Endothelial cell of umbilical vein (primary cell): ENCODE measurements around the gene MC1R. TPM values are rescaled to one million over a fixed set of nuclear protein-coding genes. Genes with fewer than 3 reads are reported as not detected.
A peak's percentile ranks its signal among the peaks of the same experiment; 100 is the strongest.

Experiments
- BruUV-seq: library from RNA; stranded (reverse); fragments of 400-500 nt; replicated peaks from 2 replicates; lab custom pipeline; 2021; lab: Mats Ljungman, UMichigan
- CTCF ChIA-PET: fragments of 300-600, 350-600 bp; sonication (Branson Sonifier 250); formaldehyde crosslinking; loops from one replicate; lab custom pipeline; 2021; ENCODE audit warnings: antibody characterized with exemption, inconsistent platforms; lab: Charles Lee
- POLR2A ChIA-PET: fragments of 300-600, 350-600 bp; sonication (Branson Sonifier 250); formaldehyde crosslinking; loops from one replicate; lab custom pipeline; 2021; ENCODE audit warnings: antibody characterized with exemption, inconsistent platforms; lab: Charles Lee
- DNase-seq: peaks from one replicate; pipeline ENCODE4 v3.0.0-alpha.2; 2011; ENCODE audit warnings: low read depth, low spot score
- FAIRE-seq: peaks from 2 replicates; lab custom pipeline; 2011; peaks lifted over from hg19 to GRCh38; lab: Jason Lieb, UNC
- H2AFZ ChIP-seq: 2 replicates; pipeline ENCODE4 v1.6.0; 2012; ENCODE audit warnings: low read depth, low read length, control low read depth, inconsistent platforms
- H3K27ac ChIP-seq: 2 replicates; pipeline ENCODE4 v1.5.1; 2011; ENCODE audit warnings: low read depth, mild to moderate bottlenecking, control low read depth, low read length, moderate library complexity; ENCODE audit not compliant: insufficient read depth
- H3K27me3 ChIP-seq, 2 experiments: 2 replicates each; pipeline versions ENCODE4 v1.6.0 to v1.6.1; 2011; ENCODE audit warnings: low read length in 2 of 2, mixed read lengths in 1 of 2; ENCODE audit not compliant: control insufficient read depth in 2 of 2, insufficient read depth in 2 of 2
- H3K36me3 ChIP-seq, 2 experiments: 2 replicates in 1 of 2; 3 replicates in 1 of 2; pipeline ENCODE4 v1.5.1; 2011; ENCODE audit warnings: low read length in 2 of 2, mild to moderate bottlenecking in 1 of 2, moderate library complexity in 1 of 2; ENCODE audit not compliant: control insufficient read depth in 2 of 2, insufficient read depth in 2 of 2; ENCODE audit errors: extremely low read depth in 1 of 2
- H3K4me1 ChIP-seq: 3 replicates; pipeline ENCODE4 v1.5.1; 2011; ENCODE audit warnings: mild to moderate bottlenecking, low read length; ENCODE audit not compliant: control insufficient read depth, insufficient read depth; ENCODE audit errors: extremely low read depth
- H3K4me2 ChIP-seq: 2 replicates; pipeline ENCODE4 v1.6.1; 2011; ENCODE audit warnings: low read length, control low read depth, mixed read lengths; ENCODE audit not compliant: insufficient read depth
- H3K4me3 ChIP-seq, 3 experiments: fragments of 200-600 bp in 1 of 3; sonication (generic), shearing (Covaris generic) in 1 of 3; replicated peaks in 1 of 3; 2 replicates each; pipeline ENCODE4 v1.5.1; 2011 to 2016; ENCODE audit warnings: control low read depth in 3 of 3, low read length in 3 of 3, mild to moderate bottlenecking in 2 of 3, inconsistent platforms in 1 of 3, low read depth in 1 of 3, moderate library complexity in 1 of 3; ENCODE audit not compliant: insufficient read depth in 1 of 3
- H3K79me2 ChIP-seq: 2 replicates; pipeline ENCODE4 v1.6.0; 2012; ENCODE audit warnings: low read length, inconsistent platforms; ENCODE audit not compliant: control insufficient read depth, insufficient read depth
- H3K9ac ChIP-seq: replicated peaks from 2 replicates; pipeline ENCODE3; 2011; ENCODE audit warnings: low read length, control low read depth; ENCODE audit not compliant: insufficient read depth; ENCODE audit errors: extremely low read depth
- H3K9me1 ChIP-seq: replicated peaks from 3 replicates; pipeline ENCODE4 v1.6.0; 2011; ENCODE audit warnings: mild to moderate bottlenecking, low read length; ENCODE audit not compliant: control insufficient read depth, insufficient read depth; ENCODE audit errors: extremely low read depth
- H3K9me3 ChIP-seq: replicated peaks from 2 replicates; pipeline ENCODE4 v1.5.1; 2012; ENCODE audit warnings: low read length, inconsistent platforms; ENCODE audit not compliant: control insufficient read depth, insufficient read depth
- H4K20me1 ChIP-seq: replicated peaks from 2 replicates; pipeline ENCODE3; 2011; ENCODE audit warnings: mild to moderate bottlenecking, low read length; ENCODE audit not compliant: control insufficient read depth, insufficient read depth; ENCODE audit errors: extremely low read depth
- CTCF ChIP-seq, 2 donors: IDR thresholded peaks; 1 replicate in 1 of 2; 2 replicates in 1 of 2; pipeline ENCODE4 v1.5.1; 2011; ENCODE audit warnings: low read length in 2 of 2, mild to moderate bottlenecking in 2 of 2, moderate library complexity in 2 of 2, control low read depth in 1 of 2, inconsistent platforms in 1 of 2, low read depth in 1 of 2; ENCODE audit not compliant: insufficient read depth in 1 of 2; ENCODE audit errors: extremely low read depth in 1 of 2
- FOS ChIP-seq: IDR thresholded peaks from 2 replicates; pipeline ENCODE4 v1.6.1; 2011; ENCODE audit warnings: mild to moderate bottlenecking, low read length, moderate library complexity, borderline replicate concordance; ENCODE audit not compliant: insufficient read depth
- GATA2 ChIP-seq: IDR thresholded peaks from 2 replicates; pipeline ENCODE4 v1.7.0; 2011; ENCODE audit warnings: low read depth, mild to moderate bottlenecking, moderate library complexity, mixed read lengths, low read length; ENCODE audit not compliant: insufficient read length, insufficient read depth
- JUN ChIP-seq: IDR thresholded peaks from 2 replicates; pipeline ENCODE4 v1.6.1; 2011; ENCODE audit warnings: borderline replicate concordance, low read depth; ENCODE audit not compliant: insufficient read length, insufficient read depth
- MAX ChIP-seq: IDR thresholded peaks from 2 replicates; pipeline ENCODE4 v1.6.1; 2011; ENCODE audit not compliant: insufficient read depth, insufficient read length
- POLR2A ChIP-seq: IDR thresholded peaks from 2 replicates; pipeline ENCODE4 v1.6.1; 2012; ENCODE audit warnings: low read depth, mild to moderate bottlenecking, control low read depth, low read length
- POLR2AphosphoS5 ChIP-seq: IDR thresholded peaks from 2 replicates; pipeline ENCODE4 v1.6.1; 2012; ENCODE audit warnings: low read depth, mild to moderate bottlenecking, control low read depth, low read length, moderate library complexity; ENCODE audit not compliant: insufficient read depth
- dilution Hi-C: fragments of 300-500 bp; cut with MboI; formaldehyde crosslinking; loops from one replicate; pipeline ENCODE4 v1.15.0; 2019; ENCODE audit warnings: low sequenced_read_pairs; ENCODE audit not compliant: extremely low pct_ligation_motif_present
- intact Hi-C: fragments of 100-400 bp; cut with micrococcal nuclease; formaldehyde crosslinking; loops from one replicate; pipeline ENCODE4 v1.10.0; 2022
- polyA plus RNA-seq, 4 experiments: library from polyadenylated mRNA; depleted of rRNA in 3 of 4; stranded (reverse) in 3 of 4; unstranded in 1 of 4; fragments of >200 nt; gene quantifications; 2 replicates each; pipeline versions ENCODE4 v1.2.1 to v1.2.3, GENCODE V29; 2011 to 2012; ENCODE audit warnings: missing spikeins in 1 of 4
- total RNA-seq: library from RNA; stranded (reverse); gene quantifications from 2 replicates; pipeline ENCODE4 v1.2.3, GENCODE V29; 2021

The MC1R gene
- total and polyA plus RNA-seq, 2 donors (not counting 3 experiments of a cell fraction or from before 2014, with no cell fraction given): 4.0 to 4.9 TPM

- FAIRE-seq (no peak), DNase-seq (peak; percentile 83)
- POLR2A ChIA-PET: interaction anchor here (0.9 to 2.6 kb wide), 8 partner anchors 9 to 106 kb away, joined by 3 to 21 read pairs (median 4); partner anchors contain the start of genes FANCA and TCF25
- Histone ChIP-seq H3K9me3 (no peaks in the 10 kb centered on the region), H3K4me2 (peak within 1 kb of the TSS; percentile 97), H4K20me1 (peaks cover 4% of the 10 kb centered on the region), H3K27ac (peak within 1 kb of the TSS; percentile 99), H3K4me3 (peak within 1 kb of the TSS; percentile 75 to 84 (median 79)), H3K9ac (peak within 1 kb of the TSS; percentile 97), H3K27me3 (no peaks in the 10 kb centered on the region), H2AFZ (peak within 1 kb of the TSS; percentile 31), H3K79me2 (peaks cover 7% of the 10 kb centered on the region), H3K36me3 (peaks cover 0 to 3% of the 10 kb centered on the region in 2 experiments), H3K9me1 (no peaks in the 10 kb centered on the region), H3K4me1 (peaks cover 34% of the 10 kb centered on the region)
- TF ChIP-seq JUN (no peak), GATA2 (no peak), POLR2AphosphoS5 (peak; percentile 100), POLR2A (peak; percentile 99), CTCF (IDR thresholded peaks at IDR 0.05; ENCODE audit: extremely low read depth in 1 of 2, insufficient read depth in 1 of 2, low read depth in 1 of 2, low read length in 2 of 2) (no peak), MAX (no peak), FOS (no peak)
- BruUV-seq: TSS peak; percentile 41
- dilution Hi-C loops (no loop called here), intact Hi-C loops (loop anchor here (2.0 to 5.0 kb wide), 4 partner anchors 100 to 221 kb away; partner anchors contain the start of genes FANCA, SPATA2L, VPS9D1 and ZNF276)
- CTCF ChIA-PET: interaction anchor here (0.6 to 2.2 kb wide), 7 partner anchors 11 to 588 kb away, joined by 3 to 24 read pairs (median 4); partner anchors contain the start of gene DBNDD1
These were observed 4.4 kb downstream of the MC1R start, which contains the start of gene TUBB3 for GRCh38 chr16:89922884-89923639. Gene TUBB3, plus strand, starts transcription at chr16:89923342. Its CDS starts 60 bp downstream, at chr16:89923402.
